Neural cell (in vitro differentiated cells): ENCODE measurements around the gene CENPP. TPM values are rescaled to one million over a fixed set of nuclear protein-coding genes. Genes with fewer than 3 reads are reported as not detected.

ENCODE experiments used
- H2AFZ ChIP-seq: fragments of 200-600, 300-800 bp; sonication (generic), shearing (Covaris generic); 2 replicates; pipeline ENCODE4 v1.6.0; 2014; ENCODE audit warnings: low read depth, mild to moderate bottlenecking, antibody characterized with exemption, low read length, moderate library complexity
- H3F3A ChIP-seq: fragments of 200-600 bp; shearing (Covaris generic); 2 replicates; pipeline ENCODE4 v1.6.1; 2016; ENCODE audit warnings: mild to moderate bottlenecking, moderate library complexity, mixed read lengths, antibody characterized with exemption, low read length; ENCODE audit not compliant: insufficient read depth, poor library complexity, severe bottlenecking
- H3K27ac ChIP-seq: fragments of 200-600, 300-800 bp; sonication (generic), shearing (Covaris generic); 2 replicates; pipeline ENCODE4 v1.5.1; 2014; ENCODE audit warnings: mild to moderate bottlenecking, low read length, moderate library complexity
- H3K27me3 ChIP-seq: fragments of 300-800, 200-600 bp; sonication (generic), shearing (Covaris generic); 2 replicates; pipeline ENCODE4 v1.6.0; 2014; ENCODE audit warnings: mild to moderate bottlenecking, low read depth, low read length, moderate library complexity; ENCODE audit not compliant: insufficient read depth
- H3K36me3 ChIP-seq: fragments of 300-800, 200-600 bp; sonication (generic), shearing (Covaris generic); 2 replicates; pipeline ENCODE4 v1.5.1; 2014; ENCODE audit warnings: mild to moderate bottlenecking, antibody characterized with exemption, low read length, moderate library complexity; ENCODE audit not compliant: insufficient read depth
- H3K4me2 ChIP-seq: fragments of 300-800, 200-600 bp; sonication (generic), shearing (Covaris generic); 2 replicates; pipeline ENCODE4 v1.6.0; 2014; ENCODE audit warnings: mild to moderate bottlenecking, low read length
- H3K4me3 ChIP-seq: fragments of 300-800, 200-600 bp; sonication (generic), shearing (Covaris generic); 2 replicates; pipeline ENCODE4 v1.5.1; 2014; ENCODE audit warnings: mild to moderate bottlenecking, low read length, moderate library complexity
- H3K79me2 ChIP-seq: fragments of 200-600 bp; shearing (Covaris generic); replicated peaks from 2 replicates; pipeline ENCODE4 v1.6.0; 2014; ENCODE audit warnings: mild to moderate bottlenecking, low read length, moderate library complexity; ENCODE audit not compliant: insufficient read depth
- H3K9ac ChIP-seq: fragments of 300-800, 200-600 bp; sonication (generic), shearing (Covaris generic); 2 replicates; pipeline ENCODE4 v1.6.1; 2016; ENCODE audit warnings: mild to moderate bottlenecking, low read length, mixed read lengths
- H3K9me2 ChIP-seq: fragments of 200-600 bp; shearing (Covaris generic); 2 replicates; pipeline ENCODE4 v1.6.1; 2016; ENCODE audit warnings: mild to moderate bottlenecking, low read length, mixed read lengths; ENCODE audit not compliant: insufficient read depth
- H3K9me3 ChIP-seq: fragments of 200-600, 300-800 bp; sonication (generic), shearing (Covaris generic); 2 replicates; pipeline ENCODE4 v1.6.1; 2016; ENCODE audit warnings: mild to moderate bottlenecking, mixed run types, low read length, moderate library complexity, mixed read lengths
- H4K20me1 ChIP-seq: fragments of 200-600 bp; shearing (Covaris generic); 2 replicates; pipeline ENCODE4 v1.6.1; 2016; ENCODE audit warnings: mild to moderate bottlenecking, mixed run types; ENCODE audit not compliant: insufficient read depth
- CTCF ChIP-seq: fragments of 450-650 bp; IDR thresholded peaks from 2 replicates; pipeline ENCODE4 v1.5.1; 2014; ENCODE audit warnings: antibody characterized with exemption, mild to moderate bottlenecking, moderate library complexity; ENCODE audit not compliant: poor library complexity, severe bottlenecking
- EP300 ChIP-seq: fragments of 450-650 bp; conservative IDR thresholded peaks from 2 replicates; pipeline ENCODE4 v1.6.1; 2014; ENCODE audit warnings: antibody characterized with exemption, mild to moderate bottlenecking, moderate library complexity; ENCODE audit not compliant: poor library complexity, severe bottlenecking
- EZH2 ChIP-seq: fragments of 200-600, 300-800 bp; shearing (Covaris generic), sonication (generic); IDR thresholded peaks from 2 replicates; pipeline ENCODE4 v1.6.1; 2014; ENCODE audit warnings: antibody characterized with exemption, low read length, borderline replicate concordance, mild to moderate bottlenecking; ENCODE audit not compliant: insufficient read depth, poor library complexity, severe bottlenecking
- MXI1 ChIP-seq: fragments of 450-650 bp; conservative IDR thresholded peaks from 2 replicates; pipeline ENCODE4 v1.6.1; 2014; ENCODE audit warnings: antibody characterized with exemption, mild to moderate bottlenecking; ENCODE audit not compliant: poor library complexity, severe bottlenecking
- POLR2AphosphoS5 ChIP-seq: IDR thresholded peaks from 2 replicates; pipeline ENCODE4 v1.6.1; 2012
- RAD21 ChIP-seq: fragments of 450-650 bp; conservative IDR thresholded peaks from 2 replicates; pipeline ENCODE4 v1.6.1; 2014; ENCODE audit warnings: antibody characterized with exemption, mild to moderate bottlenecking, moderate library complexity
- REST ChIP-seq: IDR thresholded peaks from 2 replicates; pipeline ENCODE4 v1.6.1; 2012; ENCODE audit warnings: borderline replicate concordance
- SMC3 ChIP-seq: fragments of 450-650 bp; conservative IDR thresholded peaks from 2 replicates; pipeline ENCODE4 v1.6.1; 2014; ENCODE audit warnings: antibody characterized with exemption, mild to moderate bottlenecking, moderate library complexity; ENCODE audit not compliant: poor library complexity
- TAF1 ChIP-seq: IDR thresholded peaks from 2 replicates; pipeline ENCODE4 v1.6.1; 2012; ENCODE audit warnings: low read depth
- polyA plus RNA-seq: library from polyadenylated mRNA; depleted of rRNA; stranded (reverse); fragments of >200 nt; gene quantifications from 2 replicates; pipeline ENCODE4 v1.2.3, GENCODE V29; 2014

Gene CENPP
- polyA plus RNA-seq, 1 donor from 2014 or later = 5.0 TPM

DNA sequence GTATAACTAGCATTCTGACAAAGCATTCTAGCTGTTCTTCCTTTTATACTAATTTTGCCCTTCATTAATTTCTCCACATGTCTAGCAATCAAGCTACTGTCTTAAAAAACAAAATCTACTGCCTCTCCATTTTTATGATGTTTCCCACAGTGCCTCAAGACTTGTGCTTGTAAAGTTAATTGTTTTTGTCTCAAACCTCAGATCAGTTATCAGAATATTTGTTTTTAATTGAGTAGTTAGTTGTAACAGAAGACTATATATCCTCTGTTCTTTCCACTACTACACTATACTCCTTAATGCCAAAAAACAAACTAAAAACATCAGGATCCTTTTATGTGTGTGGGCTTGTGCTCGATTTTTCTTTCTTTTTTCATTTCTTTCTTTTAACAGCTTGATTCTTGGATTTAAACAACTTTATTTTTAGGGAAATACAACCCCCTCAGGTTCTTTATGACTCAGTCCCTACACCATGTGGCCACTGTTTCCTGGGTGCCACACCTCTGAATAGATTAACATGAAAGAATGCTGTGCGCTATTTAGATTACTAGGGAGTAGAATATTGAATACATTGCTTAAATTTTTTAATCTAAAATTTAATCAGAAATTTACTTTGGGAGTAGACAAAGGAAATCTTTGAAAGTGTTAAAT, 155.4 kb downstream of the CENPP start:
- no peak overlapping the region for H3K4me2 ChIP-seq

GRCh38 chr9:92482329-92482728, 156.6 kb downstream of the CENPP start, which contains the start of gene ASPN:
Gene ASPN, minus strand, starts transcription at chr9:92482506.
- no peaks in the 10 kb centered on the region for H3K36me3 ChIP-seq
- no peak within 1 kb of the TSS for H3K27ac ChIP-seq
- no peak within 1 kb of the TSS for H3K4me3 ChIP-seq
- no peak within 1 kb of the TSS for H2AFZ ChIP-seq
- no peaks in the 10 kb centered on the region for H3K9me3 ChIP-seq
- no peaks in the 10 kb centered on the region for H3K9me2 ChIP-seq
- no peak within 1 kb of the TSS for H3K4me2 ChIP-seq
- H3K27me3 ChIP-seq = no peaks in the 10 kb centered on the region
- no peak within 1 kb of the TSS for H3K9ac ChIP-seq
- H4K20me1 ChIP-seq = no peaks in the 10 kb centered on the region
- no peaks in the 10 kb centered on the region for H3F3A ChIP-seq
- no peaks in the 10 kb centered on the region for H3K79me2 ChIP-seq
- TF ChIP-seq SMC3 = no peak
- TF ChIP-seq REST = no peak
- no peak for TF ChIP-seq POLR2AphosphoS5
- TF ChIP-seq TAF1 = no peak
- no peak for TF ChIP-seq MXI1
- no peak for TF ChIP-seq RAD21
- TF ChIP-seq EP300 = no peak

More for the DNA sequence above, 155.4 kb downstream of the CENPP start:
- Histone ChIP-seq H3K36me3 (no peaks in the 10 kb centered on the region), H3K9me2 (no peaks in the 10 kb centered on the region), H3K27ac (no peak overlapping the region), H3K27me3 (no peaks in the 10 kb centered on the region), H4K20me1 (no peaks in the 10 kb centered on the region), H2AFZ (no peak overlapping the region), H3K4me3 (no peak overlapping the region), H3K9ac (no peak overlapping the region), H3K9me3 (no peaks in the 10 kb centered on the region), H3K79me2 (no peaks in the 10 kb centered on the region), H3F3A (no peaks in the 10 kb centered on the region)
- TF ChIP-seq EP300 (no peak), RAD21 (no peak), POLR2AphosphoS5 (no peak), CTCF (no peak), TAF1 (no peak), SMC3 (no peak), REST (no peak), MXI1 (no peak), EZH2 (no peak)
